HG03571 (cell line): ENCODE measurements around the gene FMNL2.

Experiments
- ATAC-seq: cut with Tn5 transposase; IDR thresholded peaks from one replicate; pipeline ENCODE4 v1.9.1; 2021; ENCODE audit not compliant: unreplicated experiment

The FMNL2 gene

GRCh38 chr2:152421521-152422370 lies 86.8 kb downstream of the FMNL2 start:
- peak; percentile 92 for ATAC-seq

GRCh38 chr2:152423684-152424083 lies 88.7 kb downstream of the FMNL2 start:
- ATAC-seq, result no peak

- no peak for ATAC-seq
Observed at GRCh38 chr2:152425765-152426727, 91.1 kb downstream of the FMNL2 start.

GRCh38 chr2:152426801-152427200 lies 91.8 kb downstream of the FMNL2 start:
- no peak for ATAC-seq

- no peak for ATAC-seq
Observed at GRCh38 chr2:152427902-152428301, 92.9 kb downstream of the FMNL2 start.

GRCh38 chr2:152428800-152429582 lies 94.0 kb downstream of the FMNL2 start:
- ATAC-seq, result no peak

- no peak for ATAC-seq
Observed at GRCh38 chr2:152430876-152431275, 95.9 kb downstream of the FMNL2 start.

GRCh38 chr2:152431370-152432098 lies 96.6 kb downstream of the FMNL2 start:
- no peak for ATAC-seq

- no peak for ATAC-seq
Observed at GRCh38 chr2:152432206-152432653, 97.3 kb downstream of the FMNL2 start.

GRCh38 chr2:152432765-152433164 lies 97.8 kb downstream of the FMNL2 start:
- no peak for ATAC-seq

- no peak for ATAC-seq
Observed at GRCh38 chr2:152433289-152433688, 98.3 kb downstream of the FMNL2 start.

- ATAC-seq, result no peak
Observed at GRCh38 chr2:152433791-152434190, 98.8 kb downstream of the FMNL2 start.

GRCh38 chr2:152434395-152435182 lies 99.6 kb downstream of the FMNL2 start:
- no peak for ATAC-seq

- ATAC-seq, result no peak
Observed at GRCh38 chr2:152436148-152436547, 101.2 kb downstream of the FMNL2 start.

GRCh38 chr2:152437276-152438108 lies 102.5 kb downstream of the FMNL2 start:
- ATAC-seq, result no peak

- no peak for ATAC-seq
Observed at GRCh38 chr2:152440049-152440448, 105.1 kb downstream of the FMNL2 start.

- no peak for ATAC-seq
Observed at GRCh38 chr2:152440460-152440859, 105.5 kb downstream of the FMNL2 start.

- no peak for ATAC-seq
Observed at GRCh38 chr2:152441961-152442360, 107.0 kb downstream of the FMNL2 start.

- no peak for ATAC-seq
Observed at GRCh38 chr2:152443771-152444170, 108.8 kb downstream of the FMNL2 start.
